Bronchial epithelial cell (primary cell): ENCODE data around the gene PLXNA3. TPM values are rescaled to one million over a fixed set of nuclear protein-coding genes. Genes with fewer than 3 reads are reported as not detected.

Experiments used
- DNase-seq: peaks from one replicate; pipeline ENCODE4 v3.0.0-alpha.2; 2010; ENCODE audit warnings: low read depth
- FAIRE-seq: peaks from 2 replicates; lab custom pipeline; 2011; peaks lifted over from hg19 to GRCh38; lab: Jason Lieb, UNC
- H3K27me3 ChIP-seq: 2 replicates; pipeline ENCODE4 v1.5.1; 2011; ENCODE audit warnings: low read length; ENCODE audit not compliant: control insufficient read depth, insufficient read depth
- H3K36me3 ChIP-seq: 2 replicates; pipeline ENCODE4 v1.5.1; 2011; ENCODE audit warnings: low read length; ENCODE audit not compliant: control insufficient read depth, insufficient read depth
- H3K4me3 ChIP-seq: 2 replicates; pipeline ENCODE4 v1.5.1; 2011; ENCODE audit warnings: mild to moderate bottlenecking, low read depth, low read length, control low read depth
- total RNA-seq: library from RNA; depleted of rRNA; stranded (reverse); fragments of >200 nt; gene quantifications from 2 replicates; pipeline ENCODE4 v1.2.1, GENCODE V29; 2014
- TF ChIP-seq, protein P1 (sequence below): IDR thresholded peaks from 2 replicates; pipeline ENCODE4 v1.5.1; 2011; ENCODE audit warnings: mild to moderate bottlenecking, moderate library complexity, low read length, control low read depth, inconsistent platforms; ENCODE audit not compliant: insufficient read depth, severe bottlenecking

PLXNA3 gene
- total RNA-seq, 1 donor from 2014 or later, result 8.7 TPM

DNA sequence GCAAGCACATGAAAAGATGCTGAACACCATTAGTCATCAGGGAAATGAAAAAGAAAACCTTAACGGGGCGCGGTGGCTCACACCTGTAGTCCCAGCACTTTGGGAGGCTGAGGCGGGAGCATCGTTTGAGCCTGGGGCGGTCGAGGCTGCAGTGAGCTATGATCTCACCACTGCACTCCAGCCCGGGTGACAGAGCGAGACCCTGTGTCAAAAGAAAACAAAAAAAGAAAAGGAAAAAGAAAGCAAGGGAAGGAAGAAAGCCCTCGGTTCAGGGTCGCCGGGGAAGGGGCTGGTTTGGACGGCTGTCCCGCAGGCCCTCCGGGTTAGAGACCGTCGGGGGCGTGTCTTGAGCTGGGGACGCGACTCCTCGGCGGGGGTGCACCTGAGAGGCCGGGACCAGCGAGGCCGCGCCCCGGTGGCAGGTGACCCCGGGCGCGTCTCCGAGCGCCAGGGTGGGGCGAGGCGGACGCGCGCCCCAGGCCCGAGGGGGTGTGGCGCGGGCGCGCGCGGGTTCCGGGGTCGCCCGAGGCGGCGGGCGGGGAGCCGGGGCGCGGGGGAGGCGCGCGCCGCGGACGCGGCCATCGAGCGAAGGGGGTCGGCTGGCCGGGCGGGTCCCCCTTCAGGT, 478 bp upstream of the PLXNA3 start:
- peaks cover 6% of the 10 kb centered on the region for H3K36me3 ChIP-seq
- TF ChIP-seq, protein P1, sequence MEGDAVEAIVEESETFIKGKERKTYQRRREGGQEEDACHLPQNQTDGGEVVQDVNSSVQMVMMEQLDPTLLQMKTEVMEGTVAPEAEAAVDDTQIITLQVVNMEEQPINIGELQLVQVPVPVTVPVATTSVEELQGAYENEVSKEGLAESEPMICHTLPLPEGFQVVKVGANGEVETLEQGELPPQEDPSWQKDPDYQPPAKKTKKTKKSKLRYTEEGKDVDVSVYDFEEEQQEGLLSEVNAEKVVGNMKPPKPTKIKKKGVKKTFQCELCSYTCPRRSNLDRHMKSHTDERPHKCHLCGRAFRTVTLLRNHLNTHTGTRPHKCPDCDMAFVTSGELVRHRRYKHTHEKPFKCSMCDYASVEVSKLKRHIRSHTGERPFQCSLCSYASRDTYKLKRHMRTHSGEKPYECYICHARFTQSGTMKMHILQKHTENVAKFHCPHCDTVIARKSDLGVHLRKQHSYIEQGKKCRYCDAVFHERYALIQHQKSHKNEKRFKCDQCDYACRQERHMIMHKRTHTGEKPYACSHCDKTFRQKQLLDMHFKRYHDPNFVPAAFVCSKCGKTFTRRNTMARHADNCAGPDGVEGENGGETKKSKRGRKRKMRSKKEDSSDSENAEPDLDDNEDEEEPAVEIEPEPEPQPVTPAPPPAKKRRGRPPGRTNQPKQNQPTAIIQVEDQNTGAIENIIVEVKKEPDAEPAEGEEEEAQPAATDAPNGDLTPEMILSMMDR, result no peak
- H3K4me3 ChIP-seq, result peak overlapping the region; percentile 71
- FAIRE-seq (no peak), DNase-seq (peak; percentile 60)
- H3K27me3 ChIP-seq, result no peaks in the 10 kb centered on the region

DNA sequence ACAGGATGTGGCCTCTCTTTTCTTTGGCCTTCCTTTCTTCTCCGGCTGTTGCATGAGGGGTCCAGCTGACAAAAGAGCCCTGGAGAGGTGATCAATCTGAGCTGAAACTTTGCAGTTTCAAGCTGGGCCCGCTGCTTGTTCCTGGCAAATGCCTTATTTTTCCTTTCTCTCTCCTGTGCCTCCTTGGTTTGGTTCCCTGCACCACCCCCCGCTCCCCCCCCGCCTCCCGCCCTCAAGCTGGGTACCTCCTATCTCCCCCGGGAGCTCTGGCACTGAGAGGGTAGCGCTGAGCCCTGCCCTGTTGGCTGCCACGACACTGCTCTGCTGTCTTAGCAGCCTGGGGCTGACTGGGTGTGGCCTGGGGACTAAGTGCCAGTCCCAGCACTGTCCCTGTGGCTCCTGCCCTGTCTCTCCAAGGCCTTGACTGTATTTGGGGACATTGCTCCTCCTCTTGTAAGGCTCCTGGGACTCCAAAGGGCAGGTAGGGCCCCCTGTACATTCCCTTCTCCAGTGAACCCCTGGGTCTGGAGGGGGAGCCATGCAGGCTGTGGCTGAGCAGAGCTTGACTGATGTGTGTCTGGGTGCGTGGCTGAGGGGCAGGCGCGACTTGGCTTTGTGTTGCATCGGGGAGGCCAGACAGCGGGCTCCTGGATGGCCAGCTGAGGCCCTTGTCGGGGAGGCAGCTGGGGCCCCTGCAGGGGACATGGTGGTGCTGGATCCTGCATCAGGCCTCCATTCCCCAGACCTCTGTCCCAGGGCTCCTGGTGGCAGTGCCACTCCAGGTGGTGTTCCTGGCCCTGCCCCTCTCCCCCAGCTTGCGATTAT, 1.1 kb downstream of the PLXNA3 start:
- no peak for FAIRE-seq
- no peak for DNase-seq
- Histone ChIP-seq H3K36me3 (peaks cover 11% of the 10 kb centered on the region), H3K27me3 (no peaks in the 10 kb centered on the region), H3K4me3 (peak overlapping the region; percentile 71)
- TF ChIP-seq, protein P1, result no peak

- FAIRE-seq (no peak), DNase-seq (no peak)
- TF ChIP-seq, protein P1, result no peak
- Histone ChIP-seq H3K27me3 (no peaks in the 10 kb centered on the region), H3K36me3 (peaks cover 14% of the 10 kb centered on the region), H3K4me3 (no peak overlapping the region)
Observed at GRCh38 chrX:154459832-154460231, 1.8 kb downstream of the PLXNA3 start.

DNA sequence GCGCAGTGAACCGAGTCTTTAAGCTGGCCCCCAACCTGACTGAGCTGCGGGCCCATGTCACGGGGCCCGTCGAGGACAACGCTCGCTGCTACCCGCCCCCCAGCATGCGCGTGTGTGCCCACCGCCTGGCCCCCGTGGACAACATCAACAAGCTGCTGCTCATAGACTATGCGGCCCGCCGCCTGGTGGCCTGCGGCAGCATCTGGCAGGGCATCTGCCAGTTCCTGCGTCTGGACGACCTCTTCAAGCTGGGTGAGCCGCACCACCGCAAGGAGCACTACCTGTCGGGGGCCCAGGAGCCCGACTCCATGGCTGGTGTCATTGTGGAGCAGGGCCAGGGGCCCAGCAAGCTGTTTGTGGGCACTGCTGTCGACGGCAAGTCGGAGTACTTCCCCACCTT, 2.2 kb downstream of the PLXNA3 start:
- Histone ChIP-seq H3K4me3 (no peak overlapping the region), H3K36me3 (peaks cover 17% of the 10 kb centered on the region), H3K27me3 (no peaks in the 10 kb centered on the region)
- DNase-seq (no peak), FAIRE-seq (no peak)
- TF ChIP-seq, protein P1, result peak; percentile 18

DNA sequence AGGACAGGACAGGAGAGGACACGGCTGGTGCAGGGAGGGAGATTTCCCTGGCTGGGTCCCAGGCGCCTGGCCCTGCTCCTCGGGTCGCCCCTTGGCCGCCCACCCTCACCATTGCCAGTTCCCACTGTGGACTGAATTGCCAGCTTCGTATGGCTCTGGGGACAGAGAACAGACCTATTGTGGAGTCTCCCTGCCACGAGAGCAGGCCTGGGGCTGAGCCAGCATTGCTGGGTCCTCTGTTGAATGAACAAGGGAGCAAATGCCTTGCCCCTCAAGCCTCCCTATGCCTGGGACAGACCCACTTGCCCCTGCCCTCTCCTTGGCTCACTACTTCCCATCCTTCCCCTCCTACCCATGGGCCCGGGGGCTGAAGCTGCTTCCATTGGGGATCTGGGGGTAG, 4.3 kb downstream of the PLXNA3 start:
- Histone ChIP-seq H3K36me3 (peaks cover 25% of the 10 kb centered on the region), H3K4me3 (no peak overlapping the region), H3K27me3 (no peaks in the 10 kb centered on the region)
- TF ChIP-seq, protein P1, result no peak
- DNase-seq (no peak), FAIRE-seq (no peak)
